HEK293 (cell line): ENCODE data around the gene NR0B2.

Source experiments
- GFI1B ChIP-seq: fragments of 450-650 bp; formaldehyde crosslinking; IDR thresholded peaks from 2 replicates; pipeline ENCODE4 v1.5.1; 2016; ENCODE audit warnings: missing biosample characterization, missing genetic modification characterization
- GLIS2 ChIP-seq: fragments of 450-650 bp; formaldehyde crosslinking; IDR thresholded peaks from 2 replicates; pipeline ENCODE4 v1.5.1; 2016; ENCODE audit warnings: missing biosample characterization, missing genetic modification characterization
- HOXA7 ChIP-seq: sonication (generic); formaldehyde crosslinking; IDR thresholded peaks from 2 replicates; pipeline ENCODE4 v1.8.1; 2022; ENCODE audit warnings: missing genetic modification reagents, borderline replicate concordance
- MYNN ChIP-seq: fragments of 450-650 bp; formaldehyde crosslinking; IDR thresholded peaks from 2 replicates; pipeline ENCODE4 v1.5.1; 2016; ENCODE audit warnings: missing biosample characterization, missing genetic modification characterization, borderline replicate concordance
- PRDM2 ChIP-seq: fragments of 450-650 bp; formaldehyde crosslinking; IDR thresholded peaks from 2 replicates; pipeline ENCODE4 v1.5.1; 2016; ENCODE audit warnings: missing biosample characterization, missing genetic modification characterization, borderline replicate concordance
- REST ChIP-seq: fragments of 450-650 bp; formaldehyde crosslinking; IDR thresholded peaks from 2 replicates; pipeline ENCODE4 v1.5.1; 2016; ENCODE audit warnings: missing biosample characterization, missing genetic modification characterization
- SALL2 ChIP-seq: fragments of 450-650 bp; formaldehyde crosslinking; IDR thresholded peaks from 2 replicates; pipeline ENCODE4 v1.5.0; 2017; ENCODE audit warnings: missing biosample characterization, mild to moderate bottlenecking, missing genetic modification characterization, borderline replicate concordance
- TRIM28 ChIP-seq: IDR thresholded peaks from 2 replicates; pipeline ENCODE4 v1.6.1; 2011; ENCODE audit warnings: low read length, control low read depth, borderline replicate concordance
- ZBTB10 ChIP-seq: fragments of 450-650 bp; formaldehyde crosslinking; IDR thresholded peaks from 2 replicates; pipeline ENCODE4 v1.5.1; 2016; ENCODE audit warnings: missing biosample characterization, missing genetic modification characterization
- ZIC2 ChIP-seq: fragments of 450-650 bp; formaldehyde crosslinking; IDR thresholded peaks from 2 replicates; pipeline ENCODE4 v1.5.1; 2016; ENCODE audit warnings: missing biosample characterization, missing genetic modification characterization
- ZNF140 ChIP-seq: fragments of 450-650 bp; formaldehyde crosslinking; IDR thresholded peaks from 2 replicates; pipeline ENCODE4 v1.5.1; 2016; ENCODE audit warnings: missing biosample characterization, missing genetic modification characterization
- ZNF214 ChIP-seq: fragments of 450-650 bp; formaldehyde crosslinking; IDR thresholded peaks from 2 replicates; pipeline ENCODE4 v1.5.1; 2017; ENCODE audit warnings: missing biosample characterization, mild to moderate bottlenecking, missing genetic modification characterization, borderline replicate concordance
- ZNF221 ChIP-seq: fragments of 450-650 bp; formaldehyde crosslinking; IDR thresholded peaks from 2 replicates; pipeline ENCODE4 v1.5.1; 2017; ENCODE audit warnings: missing biosample characterization, missing genetic modification characterization, borderline replicate concordance
- ZNF248 ChIP-seq: fragments of 450-650 bp; formaldehyde crosslinking; IDR thresholded peaks from 2 replicates; pipeline ENCODE4 v1.5.1; 2017; ENCODE audit warnings: missing biosample characterization, missing genetic modification characterization
- ZNF335 ChIP-seq: fragments of 450-650 bp; formaldehyde crosslinking; conservative IDR thresholded peaks from 2 replicates; pipeline ENCODE4 v1.5.1; 2016; ENCODE audit warnings: missing biosample characterization, missing genetic modification characterization
- ZNF416 ChIP-seq: fragments of 450-650 bp; formaldehyde crosslinking; IDR thresholded peaks from 2 replicates; pipeline ENCODE4 v1.5.1; 2016; ENCODE audit warnings: missing biosample characterization, missing genetic modification characterization
- ZNF488 ChIP-seq: fragments of 450-650 bp; formaldehyde crosslinking; IDR thresholded peaks from 2 replicates; pipeline ENCODE4 v1.5.1; 2016; ENCODE audit warnings: missing biosample characterization, missing genetic modification characterization
- ZNF513 ChIP-seq: fragments of 450-650 bp; IDR thresholded peaks from 2 replicates; pipeline ENCODE4 v1.5.1; 2018; ENCODE audit warnings: missing biosample characterization, missing genetic modification characterization
- ZNF571 ChIP-seq: fragments of 450-650 bp; formaldehyde crosslinking; IDR thresholded peaks from 2 replicates; pipeline ENCODE4 v1.5.0; 2017; ENCODE audit warnings: missing biosample characterization, missing genetic modification characterization
- ZNF621 ChIP-seq: fragments of 450-650 bp; formaldehyde crosslinking; IDR thresholded peaks from 2 replicates; pipeline ENCODE4 v1.5.1; 2017; ENCODE audit warnings: missing biosample characterization, missing genetic modification characterization
- ZNF785 ChIP-seq: fragments of 450-650 bp; formaldehyde crosslinking; IDR thresholded peaks from 2 replicates; pipeline ENCODE4 v1.5.1; 2016; ENCODE audit warnings: missing biosample characterization, missing genetic modification characterization
- ZSCAN16 ChIP-seq: fragments of 450-650 bp; formaldehyde crosslinking; IDR thresholded peaks from 2 replicates; pipeline ENCODE4 v1.5.1; 2016; ENCODE audit warnings: missing biosample characterization, missing genetic modification characterization
- ZSCAN4 ChIP-seq: fragments of 450-650 bp; formaldehyde crosslinking; IDR thresholded peaks from 2 replicates; pipeline ENCODE4 v1.5.1; 2017; ENCODE audit warnings: missing biosample characterization, missing genetic modification characterization

The NR0B2 gene

GRCh38 chr1:26900001-26900814 is 13.6 kb downstream of the NR0B2 start, which contains the start of gene GPATCH3 (continued):
- TF ChIP-seq ZNF214 (tag by site-specific recombination) (no peak), GFI1B (tag by site-specific recombination) (no peak), ZBTB10 (tag by site-specific recombination) (no peak), ZNF221 (tag by site-specific recombination) (no peak; the same call in 1 of the 2 replicates), TRIM28 (peak; percentile 86), MYNN (tag by site-specific recombination) (no peak), ZSCAN16 (no peak), ZNF785 (0 out of 2 replicates have a peak, but pooled peaks have one; percentile 33), ZNF571 (tag by site-specific recombination) (no peak), ZNF416 (tag by site-specific recombination) (no peak), SALL2 (tag by site-specific recombination) (no peak), REST (tag by site-specific recombination) (no peak), GLIS2 (tag by site-specific recombination) (0 out of 2 replicates have a peak, but pooled peaks have one; percentile 22), ZNF140 (no peak), ZNF248 (tag by site-specific recombination) (no peak), ZIC2 (tag by site-specific recombination) (no peak), HOXA7 (CRISPR knock-in tag) (no peak), PRDM2 (tag by site-specific recombination) (no peak), ZNF513 (tag by site-specific recombination) (no peak; the same call in 1 of the 2 replicates), ZNF488 (tag by site-specific recombination) (no peak), ZNF621 (no peak), ZNF335 (peak; percentile 83), ZSCAN4 (tag by site-specific recombination) (no peak)
